ENCODE measurements around the gene SVEP1. TPM values are rescaled to one million over a fixed set of nuclear protein-coding genes. Genes with fewer than 3 reads are reported as not detected.

SVEP1 gene
- total RNA-seq, 2 experiments from 2014 or later, result not detected

GRCh38 chr9:110320651-110321445, 258.7 kb downstream of the SVEP1 start:
- intact Hi-C loops (cut with micrococcal nuclease; ENCODE audit: unreplicated experiment), result no loop called here
- H3K79me2 ChIP-seq (ENCODE audit: insufficient read depth, low read depth, low read length), result no peaks in the 10 kb centered on the region
- H3K27ac ChIP-seq (ENCODE audit: low read depth, low read length, poor library complexity, severe bottlenecking), result no peak overlapping the region
- H3K4me2 ChIP-seq (ENCODE audit: low read length), result no peak overlapping the region
- no peaks in the 10 kb centered on the region for H3K9me3 ChIP-seq (ENCODE audit: low read length)
- DNase-seq (ENCODE audit: low spot score), result no peak
- no peak overlapping the region for H3K4me3 ChIP-seq (ENCODE audit: low read depth, low read length, poor library complexity, severe bottlenecking)
- TF ChIP-seq CTCF (conservative IDR thresholded peaks at IDR 0.05; ENCODE audit: low read length), result no peak
- no peak for TF ChIP-seq EZH2phosphoT487 (IDR thresholded peaks at IDR 0.05; ENCODE audit: borderline replicate concordance, low read depth, low read length)
- ChIA-PET CTCF (ENCODE audit: unreplicated experiment) (no interaction called here), POLR2A (interaction anchor here (0.5 to 1.1 kb wide), 3 partner anchors 12 to 777 kb away, joined by 3 to 4 read pairs (median 4); no protein-coding TSS in a partner anchor)
- H4K20me1 ChIP-seq (ENCODE audit: insufficient read depth, low read length), result no peaks in the 10 kb centered on the region
- H3K9me2 ChIP-seq (ENCODE audit: insufficient read depth, low read length), result no peaks in the 10 kb centered on the region
- no peaks in the 10 kb centered on the region for H3K36me3 ChIP-seq (ENCODE audit: insufficient read depth, low read length)
- no TSS peak for BruUV-seq (replicated peaks)
- peaks cover 6% of the 10 kb centered on the region for H3K4me1 ChIP-seq (ENCODE audit: insufficient read depth, low read length, poor library complexity, severe bottlenecking)
- no peak overlapping the region for H2AFZ ChIP-seq (ENCODE audit: low read length)

- CTCF ChIA-PET (ENCODE audit: unreplicated experiment), result no interaction called here
- no peaks in the 10 kb centered on the region for H4K20me1 ChIP-seq (ENCODE audit: insufficient read depth, low read length)
- intact Hi-C loops (cut with micrococcal nuclease; ENCODE audit: unreplicated experiment), result no loop called here
Measured at GRCh38 chr9:110319781-110320492, 259.6 kb downstream of the SVEP1 start.

More at GRCh38 chr9:110319781-110320492, 259.6 kb downstream of the SVEP1 start:
- no peak overlapping the region for H3K4me2 ChIP-seq (ENCODE audit: low read length)
- H3K36me3 ChIP-seq (ENCODE audit: insufficient read depth, low read length), result no peaks in the 10 kb centered on the region
- H3K4me3 ChIP-seq (ENCODE audit: low read depth, low read length, poor library complexity, severe bottlenecking), result no peak overlapping the region
- no peak overlapping the region for H3K27ac ChIP-seq (ENCODE audit: low read depth, low read length, poor library complexity, severe bottlenecking)
- no peak for DNase-seq (ENCODE audit: low spot score)
- H3K9me3 ChIP-seq (ENCODE audit: low read length), result no peaks in the 10 kb centered on the region
- POLR2A ChIA-PET, result no interaction called here
- no peaks in the 10 kb centered on the region for H3K9me2 ChIP-seq (ENCODE audit: insufficient read depth, low read length)
- BruUV-seq (replicated peaks), result no TSS peak
- TF ChIP-seq EZH2phosphoT487 (IDR thresholded peaks at IDR 0.05; ENCODE audit: borderline replicate concordance, low read depth, low read length) (no peak), CTCF (conservative IDR thresholded peaks at IDR 0.05; ENCODE audit: low read length) (no peak)
- H2AFZ ChIP-seq (ENCODE audit: low read length), result no peak overlapping the region
- H3K79me2 ChIP-seq (ENCODE audit: insufficient read depth, low read depth, low read length), result no peaks in the 10 kb centered on the region
- H3K4me1 ChIP-seq (ENCODE audit: insufficient read depth, low read length, poor library complexity, severe bottlenecking), result peaks cover 6% of the 10 kb centered on the region
